SIG-M5 (cell line): ENCODE results near the gene PJA1.

Experiments used
- DNase-seq: peaks from one replicate; lab custom pipeline; 2025; lab: John Stamatoyannopoulos, UW

PJA1 gene

GRCh38 chrX:69140837-69141236 is 24.4 kb downstream of the PJA1 start:
- no peak for DNase-seq

- no peak for DNase-seq
Observed at GRCh38 chrX:69139516-69139915, 25.7 kb downstream of the PJA1 start.

- no peak for DNase-seq
Observed at GRCh38 chrX:69138512-69138911, 26.7 kb downstream of the PJA1 start.

GRCh38 chrX:69138118-69138390 is 27.2 kb downstream of the PJA1 start:
- no peak for DNase-seq

- no peak for DNase-seq
Observed at GRCh38 chrX:69137371-69138117, 27.7 kb downstream of the PJA1 start.

- DNase-seq: no peak
Observed at GRCh38 chrX:69136546-69137331, 28.5 kb downstream of the PJA1 start.

GRCh38 chrX:69133921-69134542 is 31.2 kb downstream of the PJA1 start:
- DNase-seq: no peak

GRCh38 chrX:69131886-69132285 is 33.4 kb downstream of the PJA1 start:
- DNase-seq: no peak

- DNase-seq: no peak
Observed at GRCh38 chrX:69130439-69130838, 34.8 kb downstream of the PJA1 start.

- no peak for DNase-seq
Observed at GRCh38 chrX:69128588-69128987, 36.7 kb downstream of the PJA1 start.

GRCh38 chrX:69127466-69127865 is 37.8 kb downstream of the PJA1 start:
- no peak for DNase-seq

GRCh38 chrX:69126642-69127041 is 38.6 kb downstream of the PJA1 start:
- no peak for DNase-seq

GRCh38 chrX:69125094-69125493 is 40.2 kb downstream of the PJA1 start:
- no peak for DNase-seq

- no peak for DNase-seq
Observed at GRCh38 chrX:69124108-69124507, 41.1 kb downstream of the PJA1 start.

- DNase-seq: no peak
Observed at GRCh38 chrX:69123481-69123880, 41.8 kb downstream of the PJA1 start.

- DNase-seq: no peak
Observed at GRCh38 chrX:69121321-69122000, 43.8 kb downstream of the PJA1 start.

GRCh38 chrX:69120476-69120875 is 44.8 kb downstream of the PJA1 start:
- DNase-seq: no peak

- no peak for DNase-seq
Observed at GRCh38 chrX:69119122-69119521, 46.1 kb downstream of the PJA1 start.

- no peak for DNase-seq
Observed at GRCh38 chrX:69117876-69118526, 47.3 kb downstream of the PJA1 start.

- DNase-seq: no peak
Observed at GRCh38 chrX:69116077-69116476, 49.2 kb downstream of the PJA1 start.

GRCh38 chrX:69113723-69114122 is 51.5 kb downstream of the PJA1 start:
- DNase-seq: no peak
